ENCODE results near the gene RABGAP1. TPM values are rescaled to one million over a fixed set of nuclear protein-coding genes. Genes with fewer than 3 reads are reported as not detected.

RABGAP1 gene
- total RNA-seq, 1 donor from 2014 or later, result 93.6 TPM

DNA sequence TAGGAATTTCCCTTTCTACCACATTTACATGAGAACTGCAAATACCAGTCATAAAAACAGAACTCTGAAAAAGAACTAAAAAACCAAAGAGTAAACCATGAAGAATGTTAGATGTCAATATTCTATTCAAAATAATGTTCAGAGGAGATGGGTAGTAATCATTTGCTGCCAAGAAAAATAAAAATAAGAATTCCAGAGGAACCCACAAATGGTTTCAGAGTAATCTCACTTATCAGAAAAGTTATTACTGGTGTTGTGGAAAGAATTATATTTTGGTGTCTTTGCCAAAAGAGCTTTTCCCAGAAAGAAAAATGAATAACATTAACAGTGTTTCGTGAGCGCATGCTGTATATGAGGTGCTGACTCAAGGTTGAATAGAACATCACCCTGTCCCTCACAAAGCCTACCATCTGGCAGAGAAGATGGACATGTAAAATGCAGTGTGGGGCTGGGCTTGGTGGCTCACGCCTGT is 128.2 kb downstream of the RABGAP1 start:
- Mint-ChIP-seq H3K36me3 (ENCODE audit: insufficient read depth) (peaks cover 18% of the 10 kb centered on the region), H3K9me3 (ENCODE audit: low read depth) (no peaks in the 10 kb centered on the region), H3K4me3 (ENCODE audit: low read depth) (no peak overlapping the region), H3K27ac (no peak overlapping the region), H3K27me3 (no peaks in the 10 kb centered on the region), H3K4me1 (ENCODE audit: low read depth) (no peaks in the 10 kb centered on the region)
- TF ChIP-seq CTCF (IDR thresholded peaks at IDR 0.05; ENCODE audit: unreplicated experiment), result no peak
- DNase-seq (ENCODE audit: low spot score, unreplicated experiment), result no peak

GRCh38 chr9:123070198-123070597 is 129.4 kb downstream of the RABGAP1 start:
- H3K27me3 Mint-ChIP-seq, result no peaks in the 10 kb centered on the region
- H3K4me1 Mint-ChIP-seq (ENCODE audit: low read depth), result no peaks in the 10 kb centered on the region
- DNase-seq (ENCODE audit: low spot score, unreplicated experiment), result no peak
- no peak overlapping the region for H3K27ac Mint-ChIP-seq
- no peak overlapping the region for H3K4me3 Mint-ChIP-seq (ENCODE audit: low read depth)
- H3K36me3 Mint-ChIP-seq (ENCODE audit: insufficient read depth), result peaks cover 22% of the 10 kb centered on the region
- H3K9me3 Mint-ChIP-seq (ENCODE audit: low read depth), result no peaks in the 10 kb centered on the region
- no peak for TF ChIP-seq CTCF (IDR thresholded peaks at IDR 0.05; ENCODE audit: unreplicated experiment)

DNA sequence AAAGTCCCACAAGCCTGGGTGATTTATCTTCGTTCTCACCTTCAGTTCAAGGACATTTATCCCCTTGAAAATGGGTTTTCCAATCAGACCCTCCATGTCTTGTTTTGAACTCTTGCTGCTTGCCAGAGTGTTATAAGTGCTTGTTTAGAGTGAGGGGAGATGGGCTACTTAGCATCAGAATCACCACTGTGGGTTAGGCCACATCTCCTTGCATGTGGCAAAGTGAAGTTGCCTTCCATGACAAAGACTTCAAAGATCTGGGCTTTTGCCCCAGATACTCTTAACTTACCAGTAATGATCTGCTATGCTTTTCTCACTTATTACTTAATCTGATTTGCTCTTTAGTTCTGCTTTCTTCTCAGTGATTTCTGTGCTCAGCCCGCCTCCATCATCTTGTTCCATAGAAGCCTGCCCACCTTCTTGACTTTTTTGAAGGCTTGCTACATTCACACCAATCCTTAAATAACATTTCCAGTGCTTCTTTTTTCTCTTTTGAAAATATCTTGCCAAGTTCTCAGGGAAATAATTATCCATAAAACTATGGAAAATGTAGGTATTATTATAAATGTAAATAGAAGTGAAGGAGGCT is 131.7 kb downstream of the RABGAP1 start:
- Mint-ChIP-seq H3K4me1 (ENCODE audit: low read depth) (no peaks in the 10 kb centered on the region), H3K27ac (no peak overlapping the region), H3K4me3 (ENCODE audit: low read depth) (no peak overlapping the region), H3K36me3 (ENCODE audit: insufficient read depth) (peaks cover 15% of the 10 kb centered on the region), H3K9me3 (ENCODE audit: low read depth) (no peaks in the 10 kb centered on the region), H3K27me3 (no peaks in the 10 kb centered on the region)
- no peak for DNase-seq (ENCODE audit: low spot score, unreplicated experiment)
- TF ChIP-seq CTCF (IDR thresholded peaks at IDR 0.05; ENCODE audit: unreplicated experiment), result no peak

- Mint-ChIP-seq H3K4me3 (ENCODE audit: low read depth) (no peak overlapping the region), H3K9me3 (ENCODE audit: low read depth) (no peaks in the 10 kb centered on the region), H3K27ac (peak overlapping the region; percentile 49), H3K4me1 (ENCODE audit: low read depth) (no peaks in the 10 kb centered on the region), H3K36me3 (ENCODE audit: insufficient read depth) (peaks cover 13% of the 10 kb centered on the region), H3K27me3 (no peaks in the 10 kb centered on the region)
- no peak for TF ChIP-seq CTCF (IDR thresholded peaks at IDR 0.05; ENCODE audit: unreplicated experiment)
- DNase-seq (ENCODE audit: low spot score, unreplicated experiment), result no peak
Measured at GRCh38 chr9:123073441-123073840, 132.6 kb downstream of the RABGAP1 start.

DNA sequence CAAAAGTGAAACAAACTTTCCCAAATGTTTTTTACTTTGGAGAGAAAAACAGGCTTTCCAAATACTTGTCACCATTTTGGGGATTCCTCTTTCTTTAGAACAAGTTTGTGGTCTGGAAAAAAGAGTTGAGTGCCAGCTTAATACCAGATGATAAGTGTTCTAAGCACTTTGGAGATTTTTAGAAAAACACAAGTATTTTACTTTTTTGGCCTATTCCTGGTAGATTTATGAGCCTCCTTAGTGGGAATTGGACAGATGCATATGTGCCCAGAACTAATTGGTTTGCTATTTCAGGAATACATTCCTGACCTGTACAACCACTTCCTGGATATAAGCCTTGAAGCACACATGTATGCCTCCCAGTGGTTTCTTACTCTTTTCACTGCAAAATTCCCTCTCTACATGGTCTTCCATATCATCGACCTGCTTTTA is 133.2 kb downstream of the RABGAP1 start:
- H3K27ac Mint-ChIP-seq, result no peak overlapping the region

More for the DNA sequence above, 133.2 kb downstream of the RABGAP1 start:
- no peaks in the 10 kb centered on the region for H3K27me3 Mint-ChIP-seq
- H3K4me3 Mint-ChIP-seq (ENCODE audit: low read depth), result no peak overlapping the region
- no peaks in the 10 kb centered on the region for H3K4me1 Mint-ChIP-seq (ENCODE audit: low read depth)
- TF ChIP-seq CTCF (IDR thresholded peaks at IDR 0.05; ENCODE audit: unreplicated experiment), result no peak
- H3K9me3 Mint-ChIP-seq (ENCODE audit: low read depth), result no peaks in the 10 kb centered on the region
- no peak for DNase-seq (ENCODE audit: low spot score, unreplicated experiment)
- peaks cover 17% of the 10 kb centered on the region for H3K36me3 Mint-ChIP-seq (ENCODE audit: insufficient read depth)

All from progenitor cell of endocrine pancreas (in vitro differentiated cells).